ENCODE measurements around the gene GALNT10.

GRCh38 chr5:154351141-154351540 lies 160.6 kb downstream of the GALNT10 start:
- TF ChIP-seq FOXA1 (IDR thresholded peaks at IDR 0.05) (no peak), L3MBTL2 (conservative IDR thresholded peaks at IDR 0.05) (no peak), BHLHE40 (IDR thresholded peaks at IDR 0.05; ENCODE audit: borderline replicate concordance) (no peak), SP1 (IDR thresholded peaks at IDR 0.05) (no peak), FOXM1 (IDR thresholded peaks at IDR 0.05; ENCODE audit: borderline replicate concordance) (no peak), ELF4 (IDR thresholded peaks at IDR 0.05) (no peak), FOXK2 (IDR thresholded peaks at IDR 0.05) (no peak), ARNT (IDR thresholded peaks at IDR 0.05) (no peak), NFRKB (IDR thresholded peaks at IDR 0.05) (no peak), CTBP1 (IDR thresholded peaks at IDR 0.05; ENCODE audit: borderline replicate concordance) (no peak), SUZ12 (IDR thresholded peaks at IDR 0.05) (no peak)
